ENCODE results near the gene IPO9. TPM values are rescaled to one million over a fixed set of nuclear protein-coding genes. Genes with fewer than 3 reads are reported as not detected.

The IPO9 gene
- 10 to 100 TPM; 65.1 to 66.0 TPM for total RNA-seq

DNA sequence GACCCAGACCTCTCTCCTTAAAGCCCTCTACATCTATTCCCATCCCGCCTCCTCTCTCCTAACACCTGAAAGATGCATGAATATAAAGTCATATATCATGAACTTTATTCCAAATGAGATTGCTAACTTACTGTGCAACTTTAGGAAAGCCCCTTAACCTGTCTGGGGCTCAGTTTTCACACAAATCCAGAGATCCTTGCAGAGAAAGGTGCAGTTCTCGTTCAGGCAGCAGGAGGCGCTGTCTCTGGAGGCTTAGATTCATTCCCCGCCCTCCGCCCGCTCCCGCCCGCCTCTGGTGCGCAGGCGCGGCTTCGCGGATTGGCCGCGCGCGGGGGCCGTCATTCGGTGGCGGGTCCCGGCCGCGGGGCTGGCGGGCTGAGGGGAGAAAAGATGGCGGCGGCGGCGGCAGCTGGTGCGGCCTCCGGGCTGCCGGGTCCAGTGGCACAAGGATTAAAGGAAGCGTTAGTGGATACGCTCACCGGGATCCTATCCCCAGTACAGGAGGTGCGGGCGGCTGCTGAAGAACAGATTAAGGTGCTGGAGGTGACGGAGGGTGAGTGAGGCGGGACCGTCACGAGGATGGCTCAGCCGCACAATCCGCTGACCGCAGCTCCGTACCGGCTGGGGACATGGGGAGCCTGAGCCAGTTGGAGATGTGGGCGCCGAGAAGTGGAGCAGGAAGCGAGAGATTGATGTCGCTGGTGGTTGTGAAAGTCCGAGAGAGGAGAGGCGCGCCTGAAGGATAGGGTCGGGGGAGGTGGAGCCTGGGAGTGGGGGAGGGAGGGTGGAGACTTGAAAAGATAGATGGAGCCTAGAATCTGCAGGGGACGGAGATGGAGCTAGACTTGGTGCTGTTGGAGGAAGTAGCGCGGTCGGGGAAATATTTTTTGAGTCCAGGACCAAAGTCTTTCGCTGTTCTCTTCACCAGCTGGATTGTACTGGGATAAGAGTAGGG is at the start of gene IPO9:
Gene IPO9 (plus strand): TSS at position 338 of the 955 bp plus-strand sequence. CDS start 53 bp downstream, at position 391.
- Mint-ChIP-seq H3K27ac (peak within 1 kb of the TSS; percentile 98), H3K4me1 (peaks cover 37% of the 10 kb centered on the region), H3K9me3 (ENCODE audit: low read depth) (no peaks in the 10 kb centered on the region), H3K4me3 (peak within 1 kb of the TSS; percentile 99), H3K36me3 (ENCODE audit: low read depth) (peaks cover 10% of the 10 kb centered on the region), H3K27me3 (no peaks in the 10 kb centered on the region)
- DNase-seq: peak; percentile 97
- intact Hi-C loops (cut with DNase I, micrococcal nuclease): loop anchor here in 1 of 2 experiments (1.0 to 5.0 kb wide), 8 partner anchors 126 to 1178 kb away; partner anchors contain the start of genes ARL8A, CSRP1, PTPN7 and RNPEP
- ChIA-PET POLR2A (interaction anchor here (0.7 kb wide), 1 partner anchor 13 kb away, joined by 3 read pairs; no protein-coding TSS in a partner anchor), CTCF (interaction anchor here (0.6 to 3.0 kb wide), 16 partner anchors 9 to 540 kb away, joined by 3 to 11 read pairs (median 4); no protein-coding TSS in a partner anchor)
- ATAC-seq: peak; percentile 94

DNA sequence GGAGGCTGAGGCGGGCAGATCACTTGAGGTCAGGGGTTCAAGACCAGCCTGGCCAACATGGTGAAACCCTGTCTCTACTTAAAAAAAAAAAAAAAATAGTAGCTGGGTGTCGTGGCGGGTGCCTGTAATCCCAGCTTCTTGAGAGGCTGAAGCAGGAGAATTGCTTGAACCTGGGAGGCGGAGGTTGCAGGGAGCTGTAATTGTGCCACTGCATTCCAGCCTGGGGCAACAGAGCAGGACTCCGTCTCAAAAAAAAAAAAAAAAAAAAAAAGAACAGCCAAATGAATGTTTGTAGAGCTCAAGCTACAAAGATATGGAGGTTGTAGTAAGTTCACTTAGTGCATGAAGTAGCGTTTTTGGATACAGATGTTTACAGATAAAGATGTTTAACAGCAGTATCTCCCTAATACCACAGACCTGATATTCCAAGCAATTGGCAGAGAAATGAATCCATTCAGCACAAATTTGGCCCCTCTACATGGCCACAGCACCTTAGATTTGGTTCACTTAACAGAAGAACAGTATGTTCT is 49.5 kb upstream of the IPO9 start:
- H3K4me3 Mint-ChIP-seq: no peak overlapping the region
- ChIA-PET CTCF (no interaction called here), POLR2A (no interaction called here)
- no peaks in the 10 kb centered on the region for H3K36me3 Mint-ChIP-seq (ENCODE audit: low read depth)
- DNase-seq (no peak), ATAC-seq (no peak)
- intact Hi-C loops (cut with DNase I, micrococcal nuclease): no loop called here
- H3K4me1 Mint-ChIP-seq: no peaks in the 10 kb centered on the region
- no peak overlapping the region for H3K27ac Mint-ChIP-seq
- H3K27me3 Mint-ChIP-seq: no peaks in the 10 kb centered on the region
- H3K9me3 Mint-ChIP-seq (ENCODE audit: low read depth): no peaks in the 10 kb centered on the region

DNA sequence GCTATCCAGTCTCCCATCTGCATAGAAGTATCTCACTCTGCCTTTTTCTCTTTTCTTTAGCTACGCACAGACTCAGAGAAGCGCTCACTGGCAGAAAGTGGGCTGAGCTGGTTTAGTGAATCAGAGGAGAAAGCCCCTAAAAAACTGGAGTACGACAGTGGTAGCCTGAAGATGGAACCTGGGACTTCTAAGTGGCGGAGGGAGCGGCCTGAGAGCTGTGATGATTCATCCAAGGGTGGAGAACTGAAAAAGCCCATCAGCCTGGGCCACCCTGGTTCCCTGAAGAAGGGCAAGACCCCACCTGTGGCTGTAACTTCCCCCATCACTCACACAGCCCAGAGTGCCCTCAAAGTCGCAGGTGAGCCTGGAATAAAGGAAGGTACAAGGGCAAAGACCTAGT is 48.0 kb upstream of the IPO9 start:
- H3K27me3 Mint-ChIP-seq: no peaks in the 10 kb centered on the region
- DNase-seq: no peak
- no peaks in the 10 kb centered on the region for H3K4me1 Mint-ChIP-seq
- intact Hi-C loops (cut with DNase I, micrococcal nuclease): no loop called here
- no peak overlapping the region for H3K4me3 Mint-ChIP-seq
- no peak overlapping the region for H3K27ac Mint-ChIP-seq
- no peaks in the 10 kb centered on the region for H3K36me3 Mint-ChIP-seq (ENCODE audit: low read depth)
- CTCF ChIA-PET: interaction anchor here (1.0 to 1.5 kb wide), 2 partner anchors 17 to 72 kb away, joined by 3 to 7 read pairs; no protein-coding TSS in a partner anchor
- POLR2A ChIA-PET: interaction anchor here (0.6 to 0.7 kb wide), 2 partner anchors 84 to 505 kb away, joined by 4 read pairs; no protein-coding TSS in a partner anchor
- ATAC-seq: no peak
- H3K9me3 Mint-ChIP-seq (ENCODE audit: low read depth): no peaks in the 10 kb centered on the region

DNA sequence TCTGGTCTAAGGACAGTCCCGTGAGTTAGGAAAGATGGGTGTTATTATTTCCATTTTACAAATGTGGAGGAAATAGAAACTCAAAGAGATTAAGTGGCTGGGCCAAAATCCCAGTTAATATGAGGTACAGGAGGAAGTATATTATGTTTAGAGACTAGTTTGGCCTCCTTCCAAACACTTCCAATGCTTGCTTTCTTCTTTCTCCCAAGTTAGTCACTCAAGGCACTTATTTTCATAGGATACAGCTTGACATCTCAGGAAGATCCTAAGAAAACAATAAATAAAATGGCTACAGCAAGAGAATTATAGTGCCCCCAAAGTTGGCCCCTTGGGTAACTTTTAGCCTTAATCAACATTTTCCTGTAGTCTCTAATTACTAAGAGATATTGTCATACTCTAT is 47.5 kb upstream of the IPO9 start:
- ATAC-seq: no peak
- no peaks in the 10 kb centered on the region for H3K9me3 Mint-ChIP-seq (ENCODE audit: low read depth)
- CTCF ChIA-PET: interaction anchor here (0.7 to 1.5 kb wide), 2 partner anchors 72 kb away, joined by 3 to 7 read pairs; no protein-coding TSS in a partner anchor
- intact Hi-C loops (cut with DNase I, micrococcal nuclease): no loop called here
- DNase-seq: no peak
- H3K4me1 Mint-ChIP-seq: no peaks in the 10 kb centered on the region
- no peak overlapping the region for H3K27ac Mint-ChIP-seq
- H3K36me3 Mint-ChIP-seq (ENCODE audit: low read depth): no peaks in the 10 kb centered on the region
- POLR2A ChIA-PET: no interaction called here
- no peaks in the 10 kb centered on the region for H3K27me3 Mint-ChIP-seq
- H3K4me3 Mint-ChIP-seq: no peak overlapping the region

DNA sequence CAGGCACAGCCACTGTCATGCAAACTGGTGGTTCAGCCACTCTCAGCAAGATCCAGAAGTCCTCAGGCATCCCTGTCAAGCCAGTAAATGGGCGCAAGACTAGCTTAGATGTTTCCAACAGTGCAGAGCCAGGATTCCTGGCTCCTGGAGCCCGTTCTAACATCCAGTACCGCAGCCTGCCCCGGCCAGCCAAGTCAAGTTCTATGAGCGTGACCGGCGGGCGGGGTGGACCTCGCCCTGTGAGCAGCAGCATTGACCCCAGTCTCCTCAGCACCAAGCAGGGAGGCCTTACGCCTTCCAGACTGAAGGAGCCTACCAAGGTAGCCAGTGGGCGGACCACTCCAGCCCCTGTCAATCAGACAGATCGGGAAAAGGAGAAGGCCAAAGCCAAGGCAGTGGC is 46.6 kb upstream of the IPO9 start:
- H3K4me3 Mint-ChIP-seq: no peak overlapping the region
- DNase-seq (no peak), ATAC-seq (no peak)
- CTCF ChIA-PET: no interaction called here
- no peaks in the 10 kb centered on the region for H3K27me3 Mint-ChIP-seq
- POLR2A ChIA-PET: no interaction called here
- intact Hi-C loops (cut with DNase I, micrococcal nuclease): no loop called here
- no peaks in the 10 kb centered on the region for H3K4me1 Mint-ChIP-seq
- no peaks in the 10 kb centered on the region for H3K9me3 Mint-ChIP-seq (ENCODE audit: low read depth)
- no peaks in the 10 kb centered on the region for H3K36me3 Mint-ChIP-seq (ENCODE audit: low read depth)
- H3K27ac Mint-ChIP-seq: no peak overlapping the region

DNA sequence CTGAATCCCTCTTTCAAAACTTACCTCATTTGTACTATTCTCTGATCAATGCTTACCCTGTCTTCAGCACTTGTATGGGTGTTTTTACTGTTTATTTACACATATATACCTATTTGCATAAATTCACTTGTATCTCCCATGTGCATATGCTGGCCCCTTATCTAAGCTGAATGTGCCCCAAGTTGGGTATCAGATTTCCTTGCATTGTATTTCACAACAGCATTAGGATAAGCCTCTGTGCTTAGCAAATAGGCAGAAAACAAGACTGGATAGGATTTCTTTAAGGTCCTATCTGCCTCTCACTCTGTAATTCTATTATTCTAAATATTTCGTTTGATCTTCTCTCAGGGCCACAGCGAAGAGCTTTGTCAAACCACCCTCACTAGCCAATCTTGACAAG is 45.9 kb upstream of the IPO9 start:
- no peak for DNase-seq
- Mint-ChIP-seq H3K4me1 (no peaks in the 10 kb centered on the region), H3K4me3 (no peak overlapping the region), H3K9me3 (ENCODE audit: low read depth) (no peaks in the 10 kb centered on the region), H3K36me3 (ENCODE audit: low read depth) (no peaks in the 10 kb centered on the region), H3K27me3 (no peaks in the 10 kb centered on the region), H3K27ac (no peak overlapping the region)
- ChIA-PET CTCF (interaction anchor here (0.6 to 1.2 kb wide), 5 partner anchors 9 to 300 kb away, joined by 3 to 4 read pairs (median 3); no protein-coding TSS in a partner anchor), POLR2A (no interaction called here)
- intact Hi-C loops (cut with DNase I, micrococcal nuclease): no loop called here
- no peak for ATAC-seq

DNA sequence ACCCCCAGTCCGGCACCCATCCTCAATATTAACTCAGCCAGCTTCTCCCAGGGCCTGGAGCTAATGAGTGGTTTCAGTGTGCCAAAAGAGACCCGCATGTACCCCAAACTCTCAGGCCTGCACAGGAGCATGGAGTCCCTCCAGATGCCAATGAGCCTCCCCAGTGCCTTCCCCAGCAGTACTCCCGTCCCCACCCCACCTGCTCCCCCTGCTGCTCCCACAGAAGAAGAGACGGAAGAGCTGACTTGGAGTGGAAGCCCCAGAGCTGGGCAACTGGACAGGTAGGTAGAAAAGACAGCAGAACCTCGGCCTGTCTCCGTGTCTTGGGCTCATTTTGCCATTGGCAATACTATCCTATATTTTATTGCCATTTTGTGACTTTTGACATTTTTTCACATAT is 45.4 kb upstream of the IPO9 start:
- intact Hi-C loops (cut with DNase I, micrococcal nuclease): no loop called here
- H3K27ac Mint-ChIP-seq: no peak overlapping the region
- no peaks in the 10 kb centered on the region for H3K9me3 Mint-ChIP-seq (ENCODE audit: low read depth)
- H3K27me3 Mint-ChIP-seq: no peaks in the 10 kb centered on the region
- no peaks in the 10 kb centered on the region for H3K36me3 Mint-ChIP-seq (ENCODE audit: low read depth)
- H3K4me1 Mint-ChIP-seq: no peaks in the 10 kb centered on the region
- no peak overlapping the region for H3K4me3 Mint-ChIP-seq
- ATAC-seq: no peak
- ChIA-PET CTCF (interaction anchor here (0.6 to 1.2 kb wide), 6 partner anchors 8 to 301 kb away, joined by 3 to 4 read pairs (median 4); no protein-coding TSS in a partner anchor), POLR2A (interaction anchor here (0.7 kb wide), 1 partner anchor 70 kb away, joined by 5 read pairs; no protein-coding TSS in a partner anchor)
- no peak for DNase-seq

DNA sequence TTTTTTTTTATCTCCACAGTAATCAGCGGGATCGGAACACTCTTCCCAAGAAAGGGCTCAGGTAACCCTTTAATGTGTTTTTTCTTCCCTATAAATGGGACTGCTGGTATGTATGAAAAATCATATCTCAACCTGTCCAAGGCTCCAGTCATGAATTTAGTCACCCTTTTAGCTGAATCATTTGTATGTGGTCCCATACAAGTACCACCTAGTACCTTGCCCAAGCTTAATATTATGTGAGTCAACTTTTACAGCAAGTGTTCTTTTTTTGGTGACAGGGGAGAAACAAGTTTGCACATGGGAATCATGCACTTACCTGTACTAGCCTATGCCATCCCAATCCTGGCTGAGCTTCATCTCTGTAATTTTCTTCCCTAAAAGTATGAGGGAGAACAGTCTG is 43.7 kb upstream of the IPO9 start:
- Mint-ChIP-seq H3K4me1 (no peaks in the 10 kb centered on the region), H3K36me3 (ENCODE audit: low read depth) (no peaks in the 10 kb centered on the region), H3K27me3 (no peaks in the 10 kb centered on the region), H3K27ac (no peak overlapping the region), H3K9me3 (ENCODE audit: low read depth) (no peaks in the 10 kb centered on the region), H3K4me3 (no peak overlapping the region)
- no peak for DNase-seq
- ChIA-PET POLR2A (no interaction called here), CTCF (interaction anchor here (0.6 to 1.7 kb wide), 3 partner anchors 10 to 314 kb away, joined by 3 to 7 read pairs (median 7); no protein-coding TSS in a partner anchor)
- ATAC-seq: no peak
- intact Hi-C loops (cut with DNase I, micrococcal nuclease): no loop called here

DNA sequence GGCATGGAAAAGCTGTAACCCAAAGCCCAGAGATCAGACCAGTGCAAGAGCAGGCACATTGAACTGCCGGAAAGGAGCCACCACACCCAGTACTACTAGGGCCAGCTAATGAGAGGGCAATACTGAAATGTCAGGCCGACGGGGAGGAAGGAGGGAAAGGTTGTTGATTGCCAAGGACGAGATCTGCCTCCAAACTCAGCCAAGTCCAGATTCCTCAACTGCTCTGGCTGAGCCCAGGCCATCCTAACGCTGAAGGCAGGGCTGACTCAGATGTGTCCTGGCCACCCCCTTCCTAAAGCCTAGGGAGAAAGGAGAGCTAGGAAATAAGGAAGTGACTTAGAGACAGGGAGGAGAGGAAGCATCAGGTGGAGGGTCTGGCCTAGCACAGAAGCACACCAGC is 42.1 kb upstream of the IPO9 start:
- Mint-ChIP-seq H3K27ac (no peak overlapping the region), H3K4me3 (no peak overlapping the region), H3K36me3 (ENCODE audit: low read depth) (no peaks in the 10 kb centered on the region), H3K4me1 (peaks cover 5% of the 10 kb centered on the region), H3K27me3 (no peaks in the 10 kb centered on the region), H3K9me3 (ENCODE audit: low read depth) (no peaks in the 10 kb centered on the region)
- ChIA-PET CTCF (no interaction called here), POLR2A (no interaction called here)
- intact Hi-C loops (cut with DNase I, micrococcal nuclease): no loop called here
- DNase-seq: no peak
- ATAC-seq: no peak

DNA sequence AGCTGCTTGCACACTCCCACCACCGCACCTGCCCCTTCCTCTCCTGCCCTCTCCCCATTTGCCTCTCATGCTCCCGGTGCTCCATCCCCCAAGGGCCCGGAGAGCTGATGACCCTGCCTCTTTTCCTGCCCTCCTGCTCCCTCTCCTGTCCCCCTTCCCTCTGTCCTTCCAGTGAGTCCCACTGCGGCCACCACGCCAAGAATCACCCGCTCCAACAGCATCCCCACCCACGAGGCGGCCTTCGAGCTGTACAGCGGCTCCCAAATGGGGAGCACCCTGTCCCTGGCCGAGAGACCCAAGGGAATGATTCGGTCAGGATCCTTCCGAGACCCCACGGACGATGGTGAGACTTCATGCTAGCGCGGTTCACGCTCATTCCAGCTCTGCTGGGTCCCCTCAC is 40.7 kb upstream of the IPO9 start:
- Mint-ChIP-seq H3K4me1 (peaks cover 6% of the 10 kb centered on the region), H3K9me3 (ENCODE audit: low read depth) (no peaks in the 10 kb centered on the region), H3K27me3 (no peaks in the 10 kb centered on the region), H3K27ac (no peak overlapping the region), H3K4me3 (no peak overlapping the region), H3K36me3 (ENCODE audit: low read depth) (no peaks in the 10 kb centered on the region)
- intact Hi-C loops (cut with DNase I, micrococcal nuclease): no loop called here
- ChIA-PET POLR2A (no interaction called here), CTCF (interaction anchor here (0.6 to 9.5 kb wide), 5 partner anchors 11 to 229 kb away, joined by 3 to 144 read pairs (median 3); no protein-coding TSS in a partner anchor)
- ATAC-seq: no peak
- DNase-seq: no peak

DNA sequence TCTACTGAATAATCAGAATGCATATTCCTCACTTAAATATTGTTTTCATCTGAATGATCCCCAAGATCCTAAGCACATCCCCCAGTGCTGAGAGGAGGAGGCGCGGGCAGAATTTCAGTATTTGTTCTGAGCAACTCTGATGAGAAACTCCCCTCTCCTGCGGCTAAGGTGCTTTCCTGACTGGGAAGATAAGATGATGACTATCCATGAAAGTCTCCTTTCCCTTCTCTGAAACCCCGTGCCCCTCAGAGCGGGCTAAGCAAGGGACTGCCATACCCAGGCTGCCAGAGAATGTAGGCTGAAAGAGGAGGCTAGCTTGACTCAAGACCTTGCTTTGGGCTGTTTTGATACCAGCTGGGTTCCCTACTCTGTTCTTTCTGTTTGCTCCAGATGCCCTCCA is 39.7 kb upstream of the IPO9 start:
- Mint-ChIP-seq H3K27ac (no peak overlapping the region), H3K4me1 (peaks cover 6% of the 10 kb centered on the region), H3K27me3 (no peaks in the 10 kb centered on the region), H3K9me3 (ENCODE audit: low read depth) (no peaks in the 10 kb centered on the region), H3K4me3 (no peak overlapping the region), H3K36me3 (ENCODE audit: low read depth) (no peaks in the 10 kb centered on the region)
- ATAC-seq: no peak
- intact Hi-C loops (cut with DNase I, micrococcal nuclease): no loop called here
- ChIA-PET POLR2A (no interaction called here), CTCF (interaction anchor here (0.7 to 9.5 kb wide), 8 partner anchors 12 to 305 kb away, joined by 3 to 144 read pairs (median 3); no protein-coding TSS in a partner anchor)
- DNase-seq: no peak

Data from activated CD4-positive, alpha-beta T cell treated with anti-CD3 and anti-CD28 coated beads for 36 hours (primary cell).